Measurements from ENCODE around the gene TUBB2A. TPM values are rescaled to one million over a fixed set of nuclear protein-coding genes. Genes with fewer than 3 reads are reported as not detected.
A peak's percentile ranks its signal among the peaks of the same experiment; 100 is the strongest.
"Not testable (repeated sequence)": the region's sequence is repeated elsewhere in the genome, so short reads cannot be mapped to it uniquely, and the experiment has no call there.

The TUBB2A gene
- total and polyA plus RNA-seq, 2 donors from 2014 or later: 49.8 to 80.9 TPM

DNA sequence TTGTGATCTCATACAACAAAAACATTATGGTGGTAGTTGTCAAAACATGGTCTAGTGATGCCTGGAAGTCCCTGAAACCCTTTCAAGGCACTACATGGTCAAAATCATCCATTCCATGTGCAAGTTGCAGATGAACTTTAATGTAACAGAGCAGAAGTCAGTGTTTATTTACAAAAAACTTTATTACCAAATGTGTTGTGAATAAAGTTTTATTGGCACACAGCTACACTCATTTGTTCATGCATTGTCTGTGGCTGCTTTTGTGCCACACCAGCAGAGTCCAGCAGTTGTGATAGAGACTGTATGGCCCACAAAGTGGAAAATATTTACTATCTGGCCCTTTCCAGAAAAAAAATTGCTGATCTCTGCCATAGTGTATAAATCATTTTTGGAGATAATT, 43.3 kb upstream of the TUBB2A start:
- TF ChIP-seq, protein P1, sequence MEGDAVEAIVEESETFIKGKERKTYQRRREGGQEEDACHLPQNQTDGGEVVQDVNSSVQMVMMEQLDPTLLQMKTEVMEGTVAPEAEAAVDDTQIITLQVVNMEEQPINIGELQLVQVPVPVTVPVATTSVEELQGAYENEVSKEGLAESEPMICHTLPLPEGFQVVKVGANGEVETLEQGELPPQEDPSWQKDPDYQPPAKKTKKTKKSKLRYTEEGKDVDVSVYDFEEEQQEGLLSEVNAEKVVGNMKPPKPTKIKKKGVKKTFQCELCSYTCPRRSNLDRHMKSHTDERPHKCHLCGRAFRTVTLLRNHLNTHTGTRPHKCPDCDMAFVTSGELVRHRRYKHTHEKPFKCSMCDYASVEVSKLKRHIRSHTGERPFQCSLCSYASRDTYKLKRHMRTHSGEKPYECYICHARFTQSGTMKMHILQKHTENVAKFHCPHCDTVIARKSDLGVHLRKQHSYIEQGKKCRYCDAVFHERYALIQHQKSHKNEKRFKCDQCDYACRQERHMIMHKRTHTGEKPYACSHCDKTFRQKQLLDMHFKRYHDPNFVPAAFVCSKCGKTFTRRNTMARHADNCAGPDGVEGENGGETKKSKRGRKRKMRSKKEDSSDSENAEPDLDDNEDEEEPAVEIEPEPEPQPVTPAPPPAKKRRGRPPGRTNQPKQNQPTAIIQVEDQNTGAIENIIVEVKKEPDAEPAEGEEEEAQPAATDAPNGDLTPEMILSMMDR (IDR thresholded peaks at IDR 0.05; ENCODE audit: borderline replicate concordance, extremely low read depth, insufficient read depth): no peak
- Histone ChIP-seq H3K4me3 (ENCODE audit: low read length in 3 of 3) (no peak overlapping the region), H3K36me3 (ENCODE audit: control insufficient read depth in 2 of 3, insufficient read depth in 3 of 3, low read length in 3 of 3) (no peaks in the 10 kb centered on the region), H3K27ac (ENCODE audit: low read depth in 2 of 2, low read length in 2 of 2) (no peak overlapping the region), H3K9ac (ENCODE audit: low read length in 3 of 3) (no peak overlapping the region), H3K4me1 (ENCODE audit: control insufficient read depth in 2 of 3, insufficient read depth in 2 of 3, low read depth in 1 of 3, low read length in 3 of 3) (no peaks in the 10 kb centered on the region), H3K9me3 (ENCODE audit: control insufficient read depth in 2 of 3, insufficient read depth in 1 of 3, low read length in 3 of 3) (no peaks in the 10 kb centered on the region), H3K27me3 (ENCODE audit: control insufficient read depth, insufficient read depth, low read length) (no peaks in the 10 kb centered on the region)
- intact Hi-C loops (cut with DNase I): no loop called here
- no peak for FAIRE-seq
- DNase-seq: no peak

DNA sequence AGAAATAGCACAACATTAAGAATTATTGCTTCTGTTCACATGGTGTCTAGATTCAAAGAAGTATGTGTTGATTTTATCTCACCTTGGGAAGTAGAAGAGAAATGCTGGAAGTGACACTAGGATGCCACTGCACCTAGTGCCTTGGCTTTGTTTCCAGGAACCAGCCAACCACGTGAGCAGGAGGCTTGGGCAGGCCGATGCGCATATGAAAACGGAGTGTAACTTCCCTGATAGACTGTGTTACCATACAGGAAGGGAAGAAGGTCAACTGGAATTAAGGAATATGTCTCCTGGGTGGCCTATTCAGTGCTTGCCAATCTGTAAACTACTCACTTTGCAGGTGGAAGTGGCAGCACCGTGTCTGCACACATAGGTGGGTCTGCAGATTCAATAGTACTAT, 42.0 kb upstream of the TUBB2A start:
- DNase-seq (peak in 1 of 5 donors; percentile 9), FAIRE-seq (no peak)
- Histone ChIP-seq H3K4me1 (ENCODE audit: control insufficient read depth in 2 of 3, insufficient read depth in 2 of 3, low read depth in 1 of 3, low read length in 3 of 3) (no peaks in the 10 kb centered on the region), H3K9ac (ENCODE audit: low read length in 3 of 3) (no peak overlapping the region), H3K9me3 (ENCODE audit: control insufficient read depth in 2 of 3, insufficient read depth in 1 of 3, low read length in 3 of 3) (no peaks in the 10 kb centered on the region), H3K4me3 (ENCODE audit: low read length in 3 of 3) (no peak overlapping the region), H3K36me3 (ENCODE audit: control insufficient read depth in 2 of 3, insufficient read depth in 3 of 3, low read length in 3 of 3) (no peaks in the 10 kb centered on the region), H3K27me3 (ENCODE audit: control insufficient read depth, insufficient read depth, low read length) (no peaks in the 10 kb centered on the region), H3K27ac (ENCODE audit: low read depth in 2 of 2, low read length in 2 of 2) (no peak overlapping the region)
- TF ChIP-seq, protein P1 (IDR thresholded peaks at IDR 0.05; ENCODE audit: borderline replicate concordance, extremely low read depth, insufficient read depth): no peak
- intact Hi-C loops (cut with DNase I): no loop called here

DNA sequence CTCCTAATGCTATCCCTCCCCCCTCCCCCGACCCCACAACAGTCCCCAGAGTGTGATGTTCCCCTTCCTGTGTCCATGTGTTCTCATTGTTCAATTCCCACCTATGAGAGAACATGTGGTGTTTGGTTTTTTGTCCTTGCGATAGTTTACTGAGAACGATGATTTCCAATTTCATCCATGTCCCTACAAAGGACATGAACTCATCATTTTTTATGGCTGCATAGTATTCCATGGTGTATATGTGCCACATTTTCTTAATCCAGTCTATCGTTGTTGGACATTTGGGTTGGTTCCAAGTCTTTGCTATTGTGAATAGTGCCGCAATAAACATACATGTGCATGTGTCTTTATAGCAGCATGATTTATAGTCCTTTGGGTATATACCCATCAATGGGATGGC, 40.4 kb upstream of the TUBB2A start:
- H3K9ac ChIP-seq (ENCODE audit: low read length in 3 of 3); intact Hi-C loops (cut with DNase I); H3K9me3 ChIP-seq (ENCODE audit: control insufficient read depth in 2 of 3, insufficient read depth in 1 of 3, low read length in 3 of 3); H3K4me3 ChIP-seq (ENCODE audit: low read length in 3 of 3); FAIRE-seq; H3K36me3 ChIP-seq (ENCODE audit: control insufficient read depth in 2 of 3, insufficient read depth in 3 of 3, low read length in 3 of 3); H3K27ac ChIP-seq (ENCODE audit: low read depth in 2 of 2, low read length in 2 of 2); DNase-seq; H3K4me1 ChIP-seq (ENCODE audit: control insufficient read depth in 2 of 3, insufficient read depth in 2 of 3, low read depth in 1 of 3, low read length in 3 of 3); H3K27me3 ChIP-seq (ENCODE audit: control insufficient read depth, insufficient read depth, low read length): not testable (repeated sequence)

DNA sequence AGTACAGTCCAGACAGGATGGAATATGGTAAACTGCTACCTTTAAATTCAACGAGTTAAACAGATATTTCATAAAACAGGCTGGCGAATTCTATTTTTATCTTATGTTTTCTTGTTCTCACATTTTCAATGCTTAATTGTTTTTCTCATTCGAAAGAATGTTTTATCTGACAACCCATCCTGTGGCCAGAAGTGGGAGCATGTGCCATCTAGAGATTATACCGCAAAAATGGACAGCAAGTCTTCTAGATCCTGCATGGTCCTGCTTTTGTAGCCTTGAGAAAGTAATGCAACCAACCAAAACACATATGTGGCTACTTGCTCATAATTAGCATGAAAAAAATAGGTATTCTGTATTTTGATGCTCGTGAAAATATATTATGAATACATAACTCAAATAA, 39.4 kb upstream of the TUBB2A start:
- no peak for FAIRE-seq
- intact Hi-C loops (cut with DNase I): no loop called here

More for the DNA sequence above, 39.4 kb upstream of the TUBB2A start:
- TF ChIP-seq, protein P1 (IDR thresholded peaks at IDR 0.05; ENCODE audit: borderline replicate concordance, extremely low read depth, insufficient read depth): no peak
- Histone ChIP-seq H3K36me3 (ENCODE audit: control insufficient read depth in 2 of 3, insufficient read depth in 3 of 3, low read length in 3 of 3) (no peaks in the 10 kb centered on the region), H3K27me3 (ENCODE audit: control insufficient read depth, insufficient read depth, low read length) (no peaks in the 10 kb centered on the region), H3K4me1 (ENCODE audit: control insufficient read depth in 2 of 3, insufficient read depth in 2 of 3, low read depth in 1 of 3, low read length in 3 of 3) (no peaks in the 10 kb centered on the region), H3K9me3 (ENCODE audit: control insufficient read depth in 2 of 3, insufficient read depth in 1 of 3, low read length in 3 of 3) (no peaks in the 10 kb centered on the region), H3K9ac (ENCODE audit: low read length in 3 of 3) (no peak overlapping the region), H3K27ac (ENCODE audit: low read depth in 2 of 2, low read length in 2 of 2) (no peak overlapping the region), H3K4me3 (ENCODE audit: low read length in 3 of 3) (no peak overlapping the region)
- DNase-seq: no peak

Data from kidney (tissue), 14 donors.